ENCODE results near the gene PARD3B. TPM values are rescaled to one million over a fixed set of nuclear protein-coding genes. Genes with fewer than 3 reads are reported as not detected.

Gene PARD3B
- total and polyA plus RNA-seq, 2 of the 13 experiments (the other 11 are each of a cell fraction or from before 2014, with no cell fraction given), result 0.71 to 2.3 TPM

DNA sequence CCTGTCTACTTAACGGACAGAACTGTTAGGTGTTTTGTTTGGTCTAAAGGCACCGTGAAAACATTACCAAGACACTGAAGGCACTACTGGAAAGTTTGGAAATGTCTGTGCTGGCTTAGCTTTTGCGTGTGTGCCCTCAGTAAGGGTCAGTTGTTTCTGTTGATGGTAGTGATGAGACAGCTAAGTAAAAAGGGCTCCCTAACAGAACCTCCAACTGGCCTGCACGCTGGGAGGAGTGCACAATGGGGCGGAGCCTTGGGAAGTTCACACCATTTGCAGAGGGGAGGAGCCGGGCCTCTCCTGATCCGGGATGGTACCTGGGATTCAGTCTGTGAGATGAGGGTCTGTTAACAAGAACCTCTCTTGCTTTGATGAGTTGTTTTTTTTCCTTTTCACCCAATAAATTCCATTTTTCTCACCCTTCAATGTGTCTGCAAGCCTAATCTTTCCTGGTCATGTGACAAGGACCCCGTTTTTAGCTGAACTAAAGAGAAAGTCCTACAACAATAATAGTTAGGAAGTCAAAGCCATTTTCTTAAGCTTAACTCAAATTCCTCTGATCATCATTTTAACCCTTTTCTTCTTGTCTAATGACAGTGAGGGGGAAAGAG lies 368.7 kb downstream of the PARD3B start:
- ATAC-seq (no peak), FAIRE-seq (no peak)
- POLR2A ChIA-PET, result no interaction called here

DNA sequence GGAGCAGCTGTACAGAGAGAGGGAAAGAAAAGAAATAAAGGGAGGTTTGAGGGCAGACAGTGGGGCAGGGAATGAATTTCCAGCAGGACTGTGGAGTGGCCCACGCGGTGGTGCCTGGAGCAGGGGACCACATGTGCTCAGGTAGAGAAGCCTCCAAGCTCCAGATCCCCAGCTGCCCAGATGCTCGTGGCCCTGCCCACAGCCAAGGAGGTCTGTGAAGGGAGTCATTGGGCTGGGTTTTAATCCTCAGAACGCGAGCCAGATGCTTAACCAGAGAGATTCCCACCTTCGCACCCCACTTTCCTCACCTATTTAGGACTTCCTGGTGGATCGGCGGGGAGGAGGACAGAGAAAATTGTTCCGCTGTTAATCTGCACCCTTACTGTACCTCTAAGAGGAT lies 369.4 kb downstream of the PARD3B start:
- FAIRE-seq (no peak), DNase-seq (ENCODE audit: low spot score) (no peak), ATAC-seq (no peak)
- Histone ChIP-seq H4K20me1 (ENCODE audit: insufficient read depth, low read length) (no peaks in the 10 kb centered on the region), H3K4me1 (ENCODE audit: insufficient read depth, low read length) (no peaks in the 10 kb centered on the region), H3K9me3 (ENCODE audit: low read length) (peaks cover 32% of the 10 kb centered on the region), H3K4me3 (replicated peaks in 1 of 3; ENCODE audit: insufficient read depth in 1 of 3, low read depth in 2 of 3, low read length in 3 of 3) (no peak overlapping the region), H2AFZ (ENCODE audit: low read length) (no peak overlapping the region), H3K4me2 (ENCODE audit: low read depth, low read length) (no peak overlapping the region), H3K27ac (ENCODE audit: extremely low read length, insufficient read depth, low read length) (no peak overlapping the region), H3K79me2 (ENCODE audit: insufficient read depth, low read length) (no peaks in the 10 kb centered on the region), H3K9ac (ENCODE audit: insufficient read depth, low read depth, low read length) (no peak overlapping the region), H3K36me3 (replicated peaks in 1 of 2; ENCODE audit: control insufficient read depth in 1 of 2, insufficient read depth in 2 of 2, low read length in 2 of 2) (no peaks in the 10 kb centered on the region), H3K27me3 (ENCODE audit: control insufficient read depth in 1 of 2, insufficient read depth in 2 of 2, low read length in 2 of 2) (no peaks in the 10 kb centered on the region)
- POLR2A ChIA-PET, result no interaction called here
- no TSS peak for BruUV-seq (replicated peaks)
- in situ Hi-C loops (cut with HindIII; ENCODE audit: extremely low pct_ligation_motif_present, low pct_unique_long_range_greater_than_20kb) (no loop called here), intact Hi-C loops (cut with micrococcal nuclease; ENCODE audit: unreplicated experiment) (no loop called here)
- WGBS (ENCODE audit: low lambda C conversion rate), result 77% methylated on average over 9 of the region's 9 CpGs
- CTCF ChIA-PET (ENCODE audit: low intra/inter-chr PET ratio, low total read pairs), result no interaction called here
- no peak for TF ChIP-seq ZSCAN12 (CRISPR knock-in tag; IDR thresholded peaks at IDR 0.05)
- TF ChIP-seq ZNF609 (CRISPR knock-in tag; IDR thresholded peaks at IDR 0.05; ENCODE audit: borderline replicate concordance), result no peak
- no peak for TF ChIP-seq ATF4 (CRISPR knock-in tag; IDR thresholded peaks at IDR 0.05)
- TF ChIP-seq ZNF558 (CRISPR knock-in tag; IDR thresholded peaks at IDR 0.05; ENCODE audit: borderline replicate concordance), result no peak
- TF ChIP-seq, protein P1, sequence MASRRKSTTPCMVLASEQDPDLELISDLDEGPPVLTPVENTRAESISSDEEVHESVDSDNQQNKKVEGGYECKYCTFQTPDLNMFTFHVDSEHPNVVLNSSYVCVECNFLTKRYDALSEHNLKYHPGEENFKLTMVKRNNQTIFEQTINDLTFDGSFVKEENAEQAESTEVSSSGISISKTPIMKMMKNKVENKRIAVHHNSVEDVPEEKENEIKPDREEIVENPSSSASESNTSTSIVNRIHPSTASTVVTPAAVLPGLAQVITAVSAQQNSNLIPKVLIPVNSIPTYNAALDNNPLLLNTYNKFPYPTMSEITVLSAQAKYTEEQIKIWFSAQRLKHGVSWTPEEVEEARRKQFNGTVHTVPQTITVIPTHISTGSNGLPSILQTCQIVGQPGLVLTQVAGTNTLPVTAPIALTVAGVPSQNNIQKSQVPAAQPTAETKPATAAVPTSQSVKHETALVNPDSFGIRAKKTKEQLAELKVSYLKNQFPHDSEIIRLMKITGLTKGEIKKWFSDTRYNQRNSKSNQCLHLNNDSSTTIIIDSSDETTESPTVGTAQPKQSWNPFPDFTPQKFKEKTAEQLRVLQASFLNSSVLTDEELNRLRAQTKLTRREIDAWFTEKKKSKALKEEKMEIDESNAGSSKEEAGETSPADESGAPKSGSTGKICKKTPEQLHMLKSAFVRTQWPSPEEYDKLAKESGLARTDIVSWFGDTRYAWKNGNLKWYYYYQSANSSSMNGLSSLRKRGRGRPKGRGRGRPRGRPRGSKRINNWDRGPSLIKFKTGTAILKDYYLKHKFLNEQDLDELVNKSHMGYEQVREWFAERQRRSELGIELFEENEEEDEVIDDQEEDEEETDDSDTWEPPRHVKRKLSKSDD (CRISPR knock-in tag; IDR thresholded peaks at IDR 0.05; ENCODE audit: low read depth), result no peak
- no peak for TF ChIP-seq ZKSCAN1 (IDR thresholded peaks at IDR 0.05; ENCODE audit: low read length)

More for the DNA sequence above, 368.7 kb downstream of the PARD3B start:
- Histone ChIP-seq H3K4me2 (ENCODE audit: low read depth, low read length) (no peak overlapping the region), H2AFZ (ENCODE audit: low read length) (no peak overlapping the region), H3K4me1 (ENCODE audit: insufficient read depth, low read length) (no peaks in the 10 kb centered on the region), H3K4me3 (replicated peaks in 1 of 3; ENCODE audit: insufficient read depth in 1 of 3, low read depth in 2 of 3, low read length in 3 of 3) (no peak overlapping the region), H3K9ac (ENCODE audit: insufficient read depth, low read depth, low read length) (no peak overlapping the region), H3K27ac (ENCODE audit: extremely low read length, insufficient read depth, low read length) (no peak overlapping the region), H3K27me3 (ENCODE audit: control insufficient read depth in 1 of 2, insufficient read depth in 2 of 2, low read length in 2 of 2) (no peaks in the 10 kb centered on the region), H3K36me3 (replicated peaks in 1 of 2; ENCODE audit: control insufficient read depth in 1 of 2, insufficient read depth in 2 of 2, low read length in 2 of 2) (no peaks in the 10 kb centered on the region), H3K79me2 (ENCODE audit: insufficient read depth, low read length) (no peaks in the 10 kb centered on the region), H4K20me1 (ENCODE audit: insufficient read depth, low read length) (no peaks in the 10 kb centered on the region), H3K9me3 (ENCODE audit: low read length) (peaks cover 37% of the 10 kb centered on the region)
- TF ChIP-seq KMT2A (CRISPR knock-in tag; IDR thresholded peaks at IDR 0.05) (no peak), KAT2B (IDR thresholded peaks at IDR 0.05; ENCODE audit: borderline replicate concordance, low read depth, low read length) (no peak), STAG1 (CRISPR knock-in tag; IDR thresholded peaks at IDR 0.05) (no peak), MTF1 (CRISPR knock-in tag; IDR thresholded peaks at IDR 0.05) (no peak), ZNF577 (CRISPR knock-in tag; IDR thresholded peaks at IDR 0.05; ENCODE audit: borderline replicate concordance, low read depth) (no peak), ZNF260 (CRISPR knock-in tag; IDR thresholded peaks at IDR 0.05; ENCODE audit: borderline replicate concordance, low read depth) (no peak), ZNF782 (CRISPR knock-in tag; IDR thresholded peaks at IDR 0.05; ENCODE audit: borderline replicate concordance) (no peak), ZNF34 (CRISPR knock-in tag; IDR thresholded peaks at IDR 0.05; ENCODE audit: borderline replicate concordance) (no peak), CCDC6 (CRISPR knock-in tag; IDR thresholded peaks at IDR 0.05) (no peak), RELA (CRISPR knock-in tag; IDR thresholded peaks at IDR 0.05) (no peak)
- intact Hi-C loops (cut with micrococcal nuclease; ENCODE audit: unreplicated experiment) (no loop called here), in situ Hi-C loops (cut with HindIII; ENCODE audit: extremely low pct_ligation_motif_present, low pct_unique_long_range_greater_than_20kb) (no loop called here)
- DNase-seq (ENCODE audit: low spot score), result no peak
- 44% methylated on average over 8 of the region's 8 CpGs for WGBS (ENCODE audit: low lambda C conversion rate)
- CTCF ChIA-PET (ENCODE audit: low intra/inter-chr PET ratio, low total read pairs), result no interaction called here
- no TSS peak for BruUV-seq (replicated peaks)

Measured in HepG2 (cell line).